Stimulated activated CD4-positive, alpha-beta T cell treated with anti-CD3 and anti-CD28 coated beads, TNF-alpha, amount 100 ng/mL, for 24 hours (primary cell): ENCODE measurements around the gene VPS41.
A peak's percentile ranks its signal among the peaks of the same experiment; 100 is the strongest.

ENCODE experiments used
- DNase-seq, 3 experiments: peaks; one replicate each; pipeline ENCODE4 v3.0.0-alpha.2; 2020; ENCODE audit warnings: low read depth in 3 of 3

The VPS41 gene

GRCh38 chr7:38813768-38814167 lies 95.2 kb downstream of the VPS41 start:
- DNase-seq: no peak

GRCh38 chr7:38806912-38807311 lies 102.1 kb downstream of the VPS41 start:
- DNase-seq: no peak

GRCh38 chr7:38801786-38802185 lies 107.2 kb downstream of the VPS41 start:
- no peak for DNase-seq

GRCh38 chr7:38798552-38799267 lies 110.3 kb downstream of the VPS41 start:
- DNase-seq: no peak

GRCh38 chr7:38796626-38797501 lies 112.1 kb downstream of the VPS41 start:
- DNase-seq: peak; percentile 6 to 21 (median 18)

- DNase-seq: no peak
These were observed 113.4 kb downstream of the VPS41 start for GRCh38 chr7:38795593-38795992.

GRCh38 chr7:38781991-38782390 lies 127.0 kb downstream of the VPS41 start:
- no peak for DNase-seq

- DNase-seq: no peak
These were observed 131.4 kb downstream of the VPS41 start for GRCh38 chr7:38777609-38778008.

- DNase-seq: no peak
These were observed 133.3 kb downstream of the VPS41 start for GRCh38 chr7:38775506-38776175.

- DNase-seq: no peak
These were observed 135.6 kb downstream of the VPS41 start for GRCh38 chr7:38773430-38773829.

- no peak for DNase-seq
These were observed 148.8 kb downstream of the VPS41 start for GRCh38 chr7:38760226-38760625.

GRCh38 chr7:38759028-38759427 lies 150.0 kb downstream of the VPS41 start:
- DNase-seq: no peak

- no peak for DNase-seq
These were observed 151.1 kb downstream of the VPS41 start for GRCh38 chr7:38757931-38758330.

- no peak for DNase-seq
These were observed 152.5 kb downstream of the VPS41 start for GRCh38 chr7:38756521-38756920.

GRCh38 chr7:38753347-38753746 lies 155.6 kb downstream of the VPS41 start:
- no peak for DNase-seq

- DNase-seq: no peak
These were observed 157.6 kb downstream of the VPS41 start for GRCh38 chr7:38751416-38751815.

- no peak for DNase-seq
These were observed 160.9 kb downstream of the VPS41 start for GRCh38 chr7:38748056-38748610.

GRCh38 chr7:38746438-38746837 lies 162.6 kb downstream of the VPS41 start:
- DNase-seq: no peak

- no peak for DNase-seq
These were observed 164.2 kb downstream of the VPS41 start for GRCh38 chr7:38744746-38745145.

- no peak for DNase-seq
These were observed 165.1 kb downstream of the VPS41 start for GRCh38 chr7:38743899-38744298.

GRCh38 chr7:38740041-38740440 lies 168.9 kb downstream of the VPS41 start:
- no peak for DNase-seq

GRCh38 chr7:38736138-38736537 lies 172.9 kb downstream of the VPS41 start:
- DNase-seq: no peak
